ENCODE data around the gene TWNK. TPM values are rescaled to one million over a fixed set of nuclear protein-coding genes. Genes with fewer than 3 reads are reported as not detected.

TWNK gene
- total and polyA plus RNA-seq, 10 of the 15 experiments (the other 5 are each of a cell fraction or from before 2014, with no cell fraction given) = 13.6 to 32.8 (median 18.0) TPM

DNA sequence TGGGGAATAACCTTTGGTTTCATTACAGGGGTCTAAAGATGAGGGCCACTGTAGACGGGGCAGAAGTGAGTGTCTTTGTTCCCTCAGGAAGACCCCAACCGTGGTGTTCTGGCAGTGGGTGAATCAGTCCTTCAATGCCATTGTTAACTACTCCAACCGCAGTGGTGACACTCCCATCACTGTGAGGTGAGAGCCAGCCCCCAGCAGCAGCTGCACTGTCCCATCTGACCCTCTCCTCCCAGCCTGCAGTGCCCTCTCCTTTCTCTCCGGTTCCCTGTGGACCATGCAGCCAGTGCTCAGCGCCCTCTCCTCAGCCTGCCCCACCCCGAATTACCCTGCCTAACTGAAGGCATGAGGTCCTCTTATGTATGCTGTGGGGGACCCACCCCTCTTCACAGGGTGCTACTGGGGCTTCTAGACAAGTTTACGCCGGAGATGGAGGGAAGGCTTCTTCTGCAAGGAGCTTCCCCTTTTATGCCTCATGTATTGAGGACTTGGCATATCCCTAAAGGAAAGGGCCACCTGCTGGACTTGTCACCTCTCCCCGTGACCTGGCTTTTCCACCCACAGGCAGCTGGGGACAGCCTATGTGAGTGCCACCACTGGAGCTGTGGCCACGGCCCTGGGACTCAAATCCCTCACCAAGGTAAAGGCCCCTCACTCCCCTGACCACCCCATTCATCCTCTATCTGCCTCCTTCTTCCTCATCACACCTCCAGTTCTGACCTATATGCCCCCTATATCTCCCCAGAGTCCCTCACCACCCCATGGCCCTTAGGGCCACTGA is 48.8 kb downstream of the TWNK start (continued):
- TF ChIP-seq, protein P1, sequence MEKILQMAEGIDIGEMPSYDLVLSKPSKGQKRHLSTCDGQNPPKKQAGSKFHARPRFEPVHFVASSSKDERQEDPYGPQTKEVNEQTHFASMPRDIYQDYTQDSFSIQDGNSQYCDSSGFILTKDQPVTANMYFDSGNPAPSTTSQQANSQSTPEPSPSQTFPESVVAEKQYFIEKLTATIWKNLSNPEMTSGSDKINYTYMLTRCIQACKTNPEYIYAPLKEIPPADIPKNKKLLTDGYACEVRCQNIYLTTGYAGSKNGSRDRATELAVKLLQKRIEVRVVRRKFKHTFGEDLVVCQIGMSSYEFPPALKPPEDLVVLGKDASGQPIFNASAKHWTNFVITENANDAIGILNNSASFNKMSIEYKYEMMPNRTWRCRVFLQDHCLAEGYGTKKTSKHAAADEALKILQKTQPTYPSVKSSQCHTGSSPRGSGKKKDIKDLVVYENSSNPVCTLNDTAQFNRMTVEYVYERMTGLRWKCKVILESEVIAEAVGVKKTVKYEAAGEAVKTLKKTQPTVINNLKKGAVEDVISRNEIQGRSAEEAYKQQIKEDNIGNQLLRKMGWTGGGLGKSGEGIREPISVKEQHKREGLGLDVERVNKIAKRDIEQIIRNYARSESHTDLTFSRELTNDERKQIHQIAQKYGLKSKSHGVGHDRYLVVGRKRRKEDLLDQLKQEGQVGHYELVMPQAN (conservative IDR thresholded peaks at IDR 0.05) = no peak
- TF ChIP-seq POLR2A (IDR thresholded peaks at IDR 0.05; ENCODE audit: low read depth, low read length) (no peak), ZNF622 (IDR thresholded peaks at IDR 0.05) (no peak), ZNF217 (IDR thresholded peaks at IDR 0.05) (no peak), EED (IDR thresholded peaks at IDR 0.05; ENCODE audit: low read depth) (no peak), ZNF274 (IDR thresholded peaks at IDR 0.05; ENCODE audit: insufficient read depth, insufficient read length) (no peak), STAT1 (conservative IDR thresholded peaks at IDR 0.05) (no peak)
- TF ChIP-seq, protein P2, sequence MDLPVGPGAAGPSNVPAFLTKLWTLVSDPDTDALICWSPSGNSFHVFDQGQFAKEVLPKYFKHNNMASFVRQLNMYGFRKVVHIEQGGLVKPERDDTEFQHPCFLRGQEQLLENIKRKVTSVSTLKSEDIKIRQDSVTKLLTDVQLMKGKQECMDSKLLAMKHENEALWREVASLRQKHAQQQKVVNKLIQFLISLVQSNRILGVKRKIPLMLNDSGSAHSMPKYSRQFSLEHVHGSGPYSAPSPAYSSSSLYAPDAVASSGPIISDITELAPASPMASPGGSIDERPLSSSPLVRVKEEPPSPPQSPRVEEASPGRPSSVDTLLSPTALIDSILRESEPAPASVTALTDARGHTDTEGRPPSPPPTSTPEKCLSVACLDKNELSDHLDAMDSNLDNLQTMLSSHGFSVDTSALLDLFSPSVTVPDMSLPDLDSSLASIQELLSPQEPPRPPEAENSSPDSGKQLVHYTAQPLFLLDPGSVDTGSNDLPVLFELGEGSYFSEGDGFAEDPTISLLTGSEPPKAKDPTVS (IDR thresholded peaks at IDR 0.05; ENCODE audit: low read depth, low read length) = no peak

DNA sequence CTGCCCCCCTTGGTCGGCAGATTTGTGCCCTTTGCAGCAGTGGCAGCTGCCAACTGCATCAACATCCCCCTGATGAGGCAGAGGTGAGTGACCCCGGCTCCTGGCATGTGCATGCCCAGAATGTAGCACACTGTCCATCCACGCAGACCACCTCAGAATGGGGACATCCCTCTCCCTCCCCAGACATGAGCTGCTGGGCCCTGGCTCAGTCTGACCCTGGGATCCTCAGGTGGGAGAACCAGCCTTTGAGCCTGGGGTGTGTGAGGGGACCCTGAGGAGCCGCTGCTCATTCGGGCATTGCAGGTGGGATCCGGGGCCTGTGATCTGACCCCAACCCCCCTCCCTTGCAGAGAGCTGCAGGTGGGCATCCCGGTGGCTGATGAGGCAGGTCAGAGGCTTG is 49.4 kb downstream of the TWNK start:
- ChIA-PET CTCF (interaction anchor here (1.7 kb wide), 1 partner anchor 20 kb away, joined by 3 read pairs; no protein-coding TSS in a partner anchor), POLR2A (interaction anchor here (0.5 kb wide), 1 partner anchor 24 kb away, joined by 3 read pairs; no protein-coding TSS in a partner anchor), SMC1A (ENCODE audit: uncharacterized antibody, unreplicated experiment) (no interaction called here), RAD21 (ENCODE audit: unreplicated experiment) (no interaction called here)
- WGBS (ENCODE audit: insufficient coverage, insufficient replicate concordance, low lambda C conversion rate, missing lambda C conversion rate) = 41% methylated on average over 7 of the region's 7 CpGs
- intact Hi-C loops (cut with micrococcal nuclease; ENCODE audit: unreplicated experiment) (no loop called here), in situ Hi-C loops (cut with MboI) (loop anchor here (5.0 kb wide), 1 partner anchor 106 kb away; no protein-coding TSS in a partner anchor)
- Histone ChIP-seq H3K4me2 (ENCODE audit: control insufficient read depth, insufficient read depth) (no peak overlapping the region), H2AFZ (ENCODE audit: control insufficient read depth, low read depth, low read length) (no peak overlapping the region), H3K79me2 (ENCODE audit: control insufficient read depth, insufficient read depth, low read length) (no peaks in the 10 kb centered on the region), H3K36me3 (ENCODE audit: control insufficient read depth in 2 of 2, insufficient read depth in 2 of 2, low read length in 1 of 2) (no peaks in the 10 kb centered on the region), H3K9me3 (replicated peaks; ENCODE audit: control insufficient read depth, insufficient read depth, low read length) (no peaks in the 10 kb centered on the region), H3K9ac (ENCODE audit: control insufficient read depth, insufficient read depth, low read length) (no peak overlapping the region), H3K27me3 (replicated peaks in 1 of 2; ENCODE audit: control insufficient read depth in 2 of 2, insufficient read depth in 2 of 2, low read length in 1 of 2) (no peaks in the 10 kb centered on the region; a peak in 1 of 4 replicates), H3K27ac (ENCODE audit: control insufficient read depth, insufficient read depth) (no peak overlapping the region), H3K4me3 (no peak overlapping the region), H3K4me1 (ENCODE audit: control insufficient read depth, insufficient read depth, low read length) (peaks cover 12% of the 10 kb centered on the region), H4K20me1 (ENCODE audit: control insufficient read depth, insufficient read depth) (no peaks in the 10 kb centered on the region)
- ATAC-seq (no peak), FAIRE-seq (no peak), DNase-seq (ENCODE audit: low read depth, low spot score) (no peak)
- no TSS peak for BruUV-seq (replicated peaks)
- no peak for TF ChIP-seq SUZ12 (IDR thresholded peaks at IDR 0.05; ENCODE audit: unreplicated experiment)
- no peak for TF ChIP-seq SIX5 (IDR thresholded peaks at IDR 0.05; ENCODE audit: low read depth, low read length, severe bottlenecking)
- no peak for TF ChIP-seq RAD21 (IDR thresholded peaks at IDR 0.05; ENCODE audit: insufficient read depth, low read depth, low read length)
- no peak for TF ChIP-seq SP1 (IDR thresholded peaks at IDR 0.05; ENCODE audit: low read depth, low read length)
- TF ChIP-seq CUX1 (IDR thresholded peaks at IDR 0.05; ENCODE audit: insufficient replicate concordance, low read depth, low read length) = no peak
